ENCODE data around the gene UBAP2L.
"Not testable (repeated sequence)": the region's sequence is repeated elsewhere in the genome, so short reads cannot be mapped to it uniquely, and the experiment has no call there.

UBAP2L gene

DNA sequence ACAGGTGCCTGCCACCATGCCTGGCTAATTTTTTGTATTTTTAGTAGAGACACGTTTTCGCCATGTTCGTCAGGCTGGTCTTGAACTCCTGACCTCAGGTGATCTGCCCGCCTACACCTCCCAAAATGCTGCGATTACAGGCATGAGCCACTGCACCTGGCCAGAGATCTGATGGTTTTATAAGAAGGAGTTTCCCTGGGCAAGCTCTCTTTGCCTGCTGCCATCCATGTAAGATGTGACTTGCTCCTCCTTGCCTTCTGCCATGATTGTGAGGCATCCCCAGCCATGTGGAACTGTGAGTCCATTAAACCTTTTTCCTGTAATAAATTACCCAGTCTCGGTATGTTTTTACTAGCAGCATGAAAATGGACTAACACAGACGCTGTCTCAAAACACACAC is 88.4 kb downstream of the UBAP2L start:
- not testable (repeated sequence) for DNase-seq (ENCODE audit: low read depth)

DNA sequence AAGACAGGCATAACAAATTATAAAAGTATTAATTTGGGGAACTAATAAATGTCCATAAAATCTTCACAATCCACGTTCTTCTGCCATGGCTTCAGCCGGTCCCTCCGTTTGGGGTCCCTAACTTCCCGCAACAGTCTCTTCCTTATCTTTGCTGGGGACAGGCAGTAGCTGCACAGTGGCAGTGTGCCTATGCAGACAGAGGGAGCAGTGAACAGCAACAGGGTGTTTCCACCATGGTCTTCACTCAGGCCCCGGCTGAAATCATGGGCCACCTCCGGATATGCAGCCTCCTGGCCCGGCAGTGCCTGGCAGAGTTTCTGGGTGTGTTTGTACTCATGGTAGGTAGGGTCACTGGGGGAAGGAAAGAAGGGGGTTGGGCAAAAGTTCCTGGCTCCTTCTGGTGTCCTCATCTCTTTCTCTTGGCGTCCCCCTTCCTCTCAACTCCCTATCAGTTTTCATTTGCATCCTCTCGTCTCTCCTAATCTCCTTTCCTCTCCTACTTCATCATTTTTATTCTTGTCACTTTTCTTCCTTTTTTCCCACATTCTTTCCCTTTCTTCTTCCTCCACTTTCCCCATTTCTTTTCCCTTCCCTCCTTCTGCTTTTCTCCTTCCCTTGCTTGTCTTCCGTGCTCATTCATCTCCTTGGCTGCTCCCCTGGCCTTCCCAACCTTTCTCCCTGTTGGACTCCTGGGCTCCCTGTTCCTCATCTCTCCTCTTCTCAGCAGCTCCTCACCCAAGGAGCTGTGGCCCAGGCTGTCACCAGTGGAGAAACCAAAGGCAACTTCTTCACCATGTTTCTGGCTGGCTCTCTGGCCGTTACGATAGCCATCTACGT is 91.7 kb downstream of the UBAP2L start:
- not testable (repeated sequence) for DNase-seq (ENCODE audit: low read depth)

DNA sequence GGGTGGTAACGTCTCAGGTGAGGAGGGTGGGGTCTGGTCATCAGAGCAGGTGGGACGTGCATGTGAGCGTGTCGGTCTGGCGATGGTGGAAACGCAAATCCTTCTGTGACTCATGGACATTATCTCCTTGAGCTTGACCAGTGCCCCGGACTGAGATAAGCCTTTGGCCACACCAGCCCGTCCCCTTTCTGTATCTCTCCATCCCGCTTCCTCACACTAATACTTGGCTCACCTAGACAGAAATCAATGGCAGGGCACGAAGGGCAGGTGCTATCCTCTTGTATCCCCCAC is 92.3 kb downstream of the UBAP2L start:
- no peak for DNase-seq (ENCODE audit: low read depth)

DNA sequence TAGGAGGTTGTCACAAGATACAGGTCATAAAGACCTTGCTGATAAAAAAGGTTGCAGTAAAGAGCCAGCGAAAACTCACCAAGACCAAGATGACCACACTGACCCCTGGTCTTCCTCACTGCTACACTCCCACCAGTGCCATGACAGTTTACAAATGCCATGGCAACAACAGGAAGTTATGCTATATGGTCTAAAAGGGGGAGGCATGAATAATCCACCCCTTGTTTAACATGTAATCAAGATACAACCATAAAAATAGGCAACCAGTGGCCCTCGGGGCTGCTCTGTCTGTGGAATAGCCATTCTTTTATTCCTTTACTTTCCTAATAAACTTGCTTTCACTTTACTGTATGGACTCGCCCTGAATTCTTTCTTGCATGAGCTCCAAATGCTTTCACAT is 93.5 kb downstream of the UBAP2L start:
- DNase-seq (ENCODE audit: low read depth), result not testable (repeated sequence)

DNA sequence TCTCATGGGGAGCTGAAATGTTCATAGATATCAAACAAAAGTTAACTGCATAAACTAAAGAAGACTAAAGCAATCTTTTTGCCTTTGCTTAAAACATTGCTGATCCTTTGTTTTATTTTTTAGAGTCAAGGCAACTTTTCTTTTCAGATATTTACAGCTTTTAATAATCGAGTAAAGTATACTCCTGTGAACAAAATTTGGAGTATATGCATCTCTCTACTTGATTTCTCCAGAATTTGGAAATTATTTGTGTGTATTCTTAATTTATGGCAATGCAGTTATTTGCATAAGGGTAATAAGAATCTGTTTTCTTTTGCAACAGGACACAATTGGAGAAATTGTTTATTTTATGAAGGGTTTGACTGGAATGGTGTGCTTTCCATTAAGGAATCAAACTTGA is 95.9 kb downstream of the UBAP2L start:
- DNase-seq (ENCODE audit: low read depth), result no peak

DNA sequence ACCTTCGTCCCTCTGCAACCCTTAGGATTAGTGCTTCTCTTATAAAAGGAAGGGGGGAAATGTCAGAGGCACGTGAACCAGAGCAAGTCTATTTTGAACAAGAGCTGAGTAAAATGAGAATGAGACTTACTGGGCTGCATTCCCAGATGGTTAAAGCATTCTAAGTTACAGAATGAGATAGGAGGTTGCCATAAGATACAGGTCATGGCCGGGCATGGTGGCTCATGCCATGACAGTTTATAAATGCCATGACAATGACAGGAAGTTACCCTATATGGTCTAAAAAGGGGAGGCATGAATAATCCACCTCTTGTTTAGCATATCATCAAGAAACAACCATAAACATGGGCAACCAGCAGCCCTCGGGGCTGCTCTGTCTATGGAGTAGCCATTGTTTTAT is 97.6 kb downstream of the UBAP2L start:
- DNase-seq (ENCODE audit: low read depth), result no peak
